ENCODE data around the gene USP3. TPM values are rescaled to one million over a fixed set of nuclear protein-coding genes. Genes with fewer than 3 reads are reported as not detected.

USP3 gene
- total and polyA plus RNA-seq, 2 of the 13 experiments (the other 11 are each of a cell fraction or from before 2014, with no cell fraction given), result 14.3 to 61.2 TPM

- TF ChIP-seq SIX4 (CRISPR knock-in tag; IDR thresholded peaks at IDR 0.05) (peak; percentile 79; the same call in 1 of the 2 replicates), ZBTB21 (CRISPR knock-in tag; IDR thresholded peaks at IDR 0.05) (no peak), ZNF282 (IDR thresholded peaks at IDR 0.05; ENCODE audit: partially characterized antibody) (no peak), ZBTB14 (CRISPR knock-in tag; IDR thresholded peaks at IDR 0.05) (no peak), AHDC1 (CRISPR knock-in tag; IDR thresholded peaks at IDR 0.05; ENCODE audit: borderline replicate concordance) (peak; percentile 86; the same call in 1 of the 2 replicates), E2F5 (CRISPR knock-in tag; conservative IDR thresholded peaks at IDR 0.05) (no peak), MXD4 (CRISPR knock-in tag; IDR thresholded peaks at IDR 0.05) (no peak), RBM39 (IDR thresholded peaks at IDR 0.05; ENCODE audit: low read depth, low read length, poor library complexity, severe bottlenecking) (no peak), ZNF775 (CRISPR knock-in tag; IDR thresholded peaks at IDR 0.05; ENCODE audit: borderline replicate concordance) (no peak), FOXO4 (CRISPR knock-in tag; conservative IDR thresholded peaks at IDR 0.05) (no peak), ZFP36L1 (CRISPR knock-in tag; IDR thresholded peaks at IDR 0.05) (no peak), RFX3 (CRISPR knock-in tag; IDR thresholded peaks at IDR 0.05) (no peak), REPIN1 (CRISPR knock-in tag; IDR thresholded peaks at IDR 0.05; ENCODE audit: borderline replicate concordance, low read depth) (peak; percentile 33; the same call in 1 of the 2 replicates), NR3C1 (CRISPR knock-in tag; IDR thresholded peaks at IDR 0.05) (no peak), IRX3 (CRISPR knock-in tag; IDR thresholded peaks at IDR 0.05; ENCODE audit: borderline replicate concordance, low read depth) (no peak), PPARG (CRISPR knock-in tag; conservative IDR thresholded peaks at IDR 0.05) (peak; percentile 67; the same call in 1 of the 2 replicates), ZNF350 (CRISPR knock-in tag; IDR thresholded peaks at IDR 0.05; ENCODE audit: borderline replicate concordance, low read depth) (no peak)
- TF ChIP-seq, protein P1, sequence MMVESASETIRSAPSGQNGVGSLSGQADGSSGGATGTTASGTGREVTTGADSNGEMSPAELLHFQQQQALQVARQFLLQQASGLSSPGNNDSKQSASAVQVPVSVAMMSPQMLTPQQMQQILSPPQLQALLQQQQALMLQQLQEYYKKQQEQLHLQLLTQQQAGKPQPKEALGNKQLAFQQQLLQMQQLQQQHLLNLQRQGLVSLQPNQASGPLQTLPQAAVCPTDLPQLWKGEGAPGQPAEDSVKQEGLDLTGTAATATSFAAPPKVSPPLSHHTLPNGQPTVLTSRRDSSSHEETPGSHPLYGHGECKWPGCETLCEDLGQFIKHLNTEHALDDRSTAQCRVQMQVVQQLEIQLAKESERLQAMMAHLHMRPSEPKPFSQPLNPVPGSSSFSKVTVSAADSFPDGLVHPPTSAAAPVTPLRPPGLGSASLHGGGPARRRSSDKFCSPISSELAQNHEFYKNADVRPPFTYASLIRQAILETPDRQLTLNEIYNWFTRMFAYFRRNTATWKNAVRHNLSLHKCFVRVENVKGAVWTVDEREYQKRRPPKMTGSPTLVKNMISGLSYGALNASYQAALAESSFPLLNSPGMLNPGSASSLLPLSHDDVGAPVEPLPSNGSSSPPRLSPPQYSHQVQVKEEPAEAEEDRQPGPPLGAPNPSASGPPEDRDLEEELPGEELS (CRISPR knock-in tag; IDR thresholded peaks at IDR 0.05), result peak; percentile 93
Measured at GRCh38 chr15:63473007-63473748, 31.2 kb upstream of the USP3 start (continued).

All from HepG2 (cell line).